ENCODE measurements around the gene OTOGL.

GRCh38 chr12:80271780-80272179, 172.4 kb downstream of the OTOGL start:
- TF ChIP-seq PATZ1 (CRISPR knock-in tag; IDR thresholded peaks at IDR 0.05; ENCODE audit: borderline replicate concordance) (no peak), TCF4 (CRISPR knock-in tag; IDR thresholded peaks at IDR 0.05; ENCODE audit: borderline replicate concordance) (no peak), BACH2 (CRISPR knock-in tag; IDR thresholded peaks at IDR 0.05; ENCODE audit: borderline replicate concordance) (no peak)
